ENCODE results near the gene GRWD1. TPM values are rescaled to one million over a fixed set of nuclear protein-coding genes. Genes with fewer than 3 reads are reported as not detected.

The GRWD1 gene
- total and polyA plus RNA-seq, 10 of the 15 experiments (the other 5 are each of a cell fraction or from before 2014, with no cell fraction given): 1.4 to 103 (median 30.7) TPM

GRCh38 chr19:48456864-48457263 lies 11.1 kb downstream of the GRWD1 start:
- H3K4me1 ChIP-seq (ENCODE audit: control insufficient read depth, insufficient read depth, low read length): no peaks in the 10 kb centered on the region; the same call in 1 of the 2 replicates
- no peak overlapping the region for H3K4me2 ChIP-seq (ENCODE audit: control insufficient read depth, insufficient read depth)
- in situ Hi-C loops (cut with MboI) (no loop called here), intact Hi-C loops (cut with micrococcal nuclease; ENCODE audit: unreplicated experiment) (no loop called here)
- ChIA-PET SMC1A (ENCODE audit: uncharacterized antibody, unreplicated experiment) (no interaction called here), CTCF (interaction anchor here (0.9 kb wide), 1 partner anchor 33 kb away, joined by 3 read pairs; no protein-coding TSS in a partner anchor), POLR2A (interaction anchor here (0.5 kb wide), 1 partner anchor 45 kb away, joined by 3 read pairs; no protein-coding TSS in a partner anchor), RAD21 (ENCODE audit: unreplicated experiment) (no interaction called here)
- H3K27me3 ChIP-seq (replicated peaks in 1 of 2; ENCODE audit: control insufficient read depth in 2 of 2, insufficient read depth in 2 of 2, low read length in 1 of 2): no peaks in the 10 kb centered on the region
- no peaks in the 10 kb centered on the region for H4K20me1 ChIP-seq (ENCODE audit: control insufficient read depth, insufficient read depth)
- WGBS (ENCODE audit: insufficient coverage, insufficient replicate concordance, low lambda C conversion rate, missing lambda C conversion rate): 100% methylated on average over 4 of the region's 4 CpGs
- no peak overlapping the region for H3K4me3 ChIP-seq
- no peak overlapping the region for H3K9ac ChIP-seq (ENCODE audit: control insufficient read depth, insufficient read depth, low read length)
- H3K36me3 ChIP-seq (ENCODE audit: control insufficient read depth in 2 of 2, insufficient read depth in 2 of 2, low read length in 1 of 2): peaks cover 15 to 17% of the 10 kb centered on the region in 2 experiments
- no peaks in the 10 kb centered on the region for H3K9me3 ChIP-seq (replicated peaks; ENCODE audit: control insufficient read depth, insufficient read depth, low read length)
- FAIRE-seq (no peak), ATAC-seq (no peak), DNase-seq (ENCODE audit: low read depth, low spot score) (no peak)
- BruUV-seq (replicated peaks): no TSS peak
- H2AFZ ChIP-seq (ENCODE audit: control insufficient read depth, low read depth, low read length): no peak overlapping the region
- no peak overlapping the region for H3K27ac ChIP-seq (ENCODE audit: control insufficient read depth, insufficient read depth)
- H3K79me2 ChIP-seq (ENCODE audit: control insufficient read depth, insufficient read depth, low read length): no peaks in the 10 kb centered on the region; the same call in 1 of the 2 replicates
- TF ChIP-seq DPF2 (IDR thresholded peaks at IDR 0.05) (no peak), SREBF2 (IDR thresholded peaks at IDR 0.05; ENCODE audit: low read length) (no peak), POLR2A (IDR thresholded peaks at IDR 0.05; ENCODE audit: low read depth, low read length) (no peak), FOS (IDR thresholded peaks at IDR 0.05; ENCODE audit: borderline replicate concordance, extremely low read depth, insufficient read length) (no peak), SUPT20H (IDR thresholded peaks at IDR 0.05; ENCODE audit: borderline replicate concordance, control insufficient read depth, low read depth, low read length) (no peak), BRCA1 (IDR thresholded peaks at IDR 0.05; ENCODE audit: low read depth, low read length) (no peak), RAD51 (IDR thresholded peaks at IDR 0.05) (no peak), CHD2 (IDR thresholded peaks at IDR 0.05; ENCODE audit: borderline replicate concordance, low read depth, low read length) (no peak), CBX5 (IDR thresholded peaks at IDR 0.05; ENCODE audit: low read depth) (no peak), CREM (IDR thresholded peaks at IDR 0.05; ENCODE audit: low read depth) (no peak), REST (IDR thresholded peaks at IDR 0.05; ENCODE audit: low read depth, low read length) (no peak), KDM1A (IDR thresholded peaks at IDR 0.05; ENCODE audit: borderline replicate concordance) (no peak), STAT3 (IDR thresholded peaks at IDR 0.05; ENCODE audit: low read depth, low read length) (no peak), CBX3 (IDR thresholded peaks at IDR 0.05; ENCODE audit: borderline replicate concordance, low read depth) (no peak), ASH2L (IDR thresholded peaks at IDR 0.05; ENCODE audit: borderline replicate concordance, low read depth) (no peak)
- TF ChIP-seq, protein P1, sequence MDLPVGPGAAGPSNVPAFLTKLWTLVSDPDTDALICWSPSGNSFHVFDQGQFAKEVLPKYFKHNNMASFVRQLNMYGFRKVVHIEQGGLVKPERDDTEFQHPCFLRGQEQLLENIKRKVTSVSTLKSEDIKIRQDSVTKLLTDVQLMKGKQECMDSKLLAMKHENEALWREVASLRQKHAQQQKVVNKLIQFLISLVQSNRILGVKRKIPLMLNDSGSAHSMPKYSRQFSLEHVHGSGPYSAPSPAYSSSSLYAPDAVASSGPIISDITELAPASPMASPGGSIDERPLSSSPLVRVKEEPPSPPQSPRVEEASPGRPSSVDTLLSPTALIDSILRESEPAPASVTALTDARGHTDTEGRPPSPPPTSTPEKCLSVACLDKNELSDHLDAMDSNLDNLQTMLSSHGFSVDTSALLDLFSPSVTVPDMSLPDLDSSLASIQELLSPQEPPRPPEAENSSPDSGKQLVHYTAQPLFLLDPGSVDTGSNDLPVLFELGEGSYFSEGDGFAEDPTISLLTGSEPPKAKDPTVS (IDR thresholded peaks at IDR 0.05; ENCODE audit: low read depth, low read length): no peak
- TF ChIP-seq, protein P2, sequence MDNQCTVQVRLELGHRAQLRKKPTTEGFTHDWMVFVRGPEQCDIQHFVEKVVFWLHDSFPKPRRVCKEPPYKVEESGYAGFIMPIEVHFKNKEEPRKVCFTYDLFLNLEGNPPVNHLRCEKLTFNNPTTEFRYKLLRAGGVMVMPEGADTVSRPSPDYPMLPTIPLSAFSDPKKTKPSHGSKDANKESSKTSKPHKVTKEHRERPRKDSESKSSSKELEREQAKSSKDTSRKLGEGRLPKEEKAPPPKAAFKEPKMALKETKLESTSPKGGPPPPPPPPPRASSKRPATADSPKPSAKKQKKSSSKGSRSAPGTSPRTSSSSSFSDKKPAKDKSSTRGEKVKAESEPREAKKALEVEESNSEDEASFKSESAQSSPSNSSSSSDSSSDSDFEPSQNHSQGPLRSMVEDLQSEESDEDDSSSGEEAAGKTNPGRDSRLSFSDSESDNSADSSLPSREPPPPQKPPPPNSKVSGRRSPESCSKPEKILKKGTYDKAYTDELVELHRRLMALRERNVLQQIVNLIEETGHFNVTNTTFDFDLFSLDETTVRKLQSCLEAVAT (IDR thresholded peaks at IDR 0.05): no peak
- TF ChIP-seq, protein P3, sequence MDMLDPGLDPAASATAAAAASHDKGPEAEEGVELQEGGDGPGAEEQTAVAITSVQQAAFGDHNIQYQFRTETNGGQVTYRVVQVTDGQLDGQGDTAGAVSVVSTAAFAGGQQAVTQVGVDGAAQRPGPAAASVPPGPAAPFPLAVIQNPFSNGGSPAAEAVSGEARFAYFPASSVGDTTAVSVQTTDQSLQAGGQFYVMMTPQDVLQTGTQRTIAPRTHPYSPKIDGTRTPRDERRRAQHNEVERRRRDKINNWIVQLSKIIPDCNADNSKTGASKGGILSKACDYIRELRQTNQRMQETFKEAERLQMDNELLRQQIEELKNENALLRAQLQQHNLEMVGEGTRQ (IDR thresholded peaks at IDR 0.05; ENCODE audit: borderline replicate concordance, low read depth, low read length): no peak

All from GM12878 (cell line).